Measurements from ENCODE around the gene HPS3. TPM values are rescaled to one million over a fixed set of nuclear protein-coding genes. Genes with fewer than 3 reads are reported as not detected.

HPS3 gene
- total and polyA plus RNA-seq, 2 of the 4 experiments (the other 2 are of a cell fraction) = 15.2 to 24.2 TPM

- Histone ChIP-seq H3K27ac (ENCODE audit: insufficient read depth, low read length) (no peak overlapping the region), H2AK9ac (replicated peaks; ENCODE audit: low read depth, low read length, poor library complexity) (no peak overlapping the region), H4K91ac (ENCODE audit: insufficient read depth, low read depth, low read length) (no peak overlapping the region), H3K4ac (ENCODE audit: low read depth, low read length) (no peak overlapping the region), H4K8ac (ENCODE audit: low read depth in 2 of 2, low read length in 2 of 2) (no peak overlapping the region), H3K9ac (ENCODE audit: low read depth, low read length) (no peak overlapping the region), H3K9me1 (ENCODE audit: insufficient read depth, low read length) (no peaks in the 10 kb centered on the region), H2BK120ac (ENCODE audit: low read depth, low read length) (no peak overlapping the region), H2BK20ac (ENCODE audit: low read depth, low read length) (no peak overlapping the region), H2BK15ac (ENCODE audit: low read depth, low read length) (no peak overlapping the region), H3K4me3 (ENCODE audit: insufficient read depth, low read depth, low read length) (no peak overlapping the region), H3K79me1 (ENCODE audit: low read depth in 1 of 2, low read length in 2 of 2) (no peaks in the 10 kb centered on the region), H3K36me3 (ENCODE audit: control insufficient read depth, insufficient read depth, low read length) (no peaks in the 10 kb centered on the region), H3K9me3 (ENCODE audit: control insufficient read depth, insufficient read depth, low read length) (no peaks in the 10 kb centered on the region), H3K23ac (ENCODE audit: low read depth, low read length) (no peak overlapping the region; the same call in 1 of the 2 replicates), H2BK5ac (ENCODE audit: low read depth, low read length, poor library complexity, severe bottlenecking) (no peak overlapping the region), H4K20me1 (ENCODE audit: insufficient read depth, low read length) (no peaks in the 10 kb centered on the region), H4K5ac (ENCODE audit: low read depth, low read length) (no peak overlapping the region), H3K18ac (ENCODE audit: low read depth, low read length) (no peak overlapping the region), H3K56ac (ENCODE audit: extremely low read depth, insufficient read depth, low read length) (no peak overlapping the region), H3K4me1 (ENCODE audit: control insufficient read depth, insufficient read depth, low read length) (no peaks in the 10 kb centered on the region), H2AFZ (replicated peaks; ENCODE audit: low read length, poor library complexity) (no peak overlapping the region), H3K4me2 (ENCODE audit: low read depth, low read length) (no peak overlapping the region), H3K14ac (replicated peaks; ENCODE audit: low read depth, low read length) (no peak overlapping the region), H3K27me3 (ENCODE audit: control insufficient read depth, insufficient read depth, low read length) (no peaks in the 10 kb centered on the region), H2AK5ac (ENCODE audit: low read depth, low read length) (no peak overlapping the region)
- dilution Hi-C loops (cut with HindIII; ENCODE audit: low sequenced_read_pairs, unreplicated experiment) (no loop called here), intact Hi-C loops (cut with micrococcal nuclease) (no loop called here), in situ Hi-C loops (cut with MboI; ENCODE audit: low sequenced_read_pairs) (no loop called here)
- ChIA-PET POLR2A (ENCODE audit: unreplicated experiment) (no interaction called here), CTCF (interaction anchor here (0.6 kb wide), 1 partner anchor 28 kb away, joined by 3 read pairs; no protein-coding TSS in a partner anchor)
- TF ChIP-seq CHD1 (IDR thresholded peaks at IDR 0.05; ENCODE audit: low read depth, low read length) = no peak
- TF ChIP-seq SMC3 (IDR thresholded peaks at IDR 0.05; ENCODE audit: low read depth, low read length) = no peak
- TF ChIP-seq CEBPB (IDR thresholded peaks at IDR 0.05; ENCODE audit: low read depth, low read length) = no peak
- no peak for TF ChIP-seq FOS (IDR thresholded peaks at IDR 0.05; ENCODE audit: low read depth, low read length)
- no peak for TF ChIP-seq RFX5 (IDR thresholded peaks at IDR 0.05; ENCODE audit: low read depth, low read length)
- no peak for TF ChIP-seq RCOR1 (IDR thresholded peaks at IDR 0.05; ENCODE audit: insufficient replicate concordance, low read length)
- no peak for TF ChIP-seq POLR2A (IDR thresholded peaks at IDR 0.05; ENCODE audit: low read depth, low read length)
- TF ChIP-seq MXI1 (IDR thresholded peaks at IDR 0.05; ENCODE audit: borderline replicate concordance, low read depth, low read length) = no peak
- TF ChIP-seq NFE2L2 (IDR thresholded peaks at IDR 0.05; ENCODE audit: low read depth, low read length) = no peak
- TF ChIP-seq BHLHE40 (IDR thresholded peaks at IDR 0.05; ENCODE audit: low read depth, low read length) = no peak
- TF ChIP-seq, protein P1, sequence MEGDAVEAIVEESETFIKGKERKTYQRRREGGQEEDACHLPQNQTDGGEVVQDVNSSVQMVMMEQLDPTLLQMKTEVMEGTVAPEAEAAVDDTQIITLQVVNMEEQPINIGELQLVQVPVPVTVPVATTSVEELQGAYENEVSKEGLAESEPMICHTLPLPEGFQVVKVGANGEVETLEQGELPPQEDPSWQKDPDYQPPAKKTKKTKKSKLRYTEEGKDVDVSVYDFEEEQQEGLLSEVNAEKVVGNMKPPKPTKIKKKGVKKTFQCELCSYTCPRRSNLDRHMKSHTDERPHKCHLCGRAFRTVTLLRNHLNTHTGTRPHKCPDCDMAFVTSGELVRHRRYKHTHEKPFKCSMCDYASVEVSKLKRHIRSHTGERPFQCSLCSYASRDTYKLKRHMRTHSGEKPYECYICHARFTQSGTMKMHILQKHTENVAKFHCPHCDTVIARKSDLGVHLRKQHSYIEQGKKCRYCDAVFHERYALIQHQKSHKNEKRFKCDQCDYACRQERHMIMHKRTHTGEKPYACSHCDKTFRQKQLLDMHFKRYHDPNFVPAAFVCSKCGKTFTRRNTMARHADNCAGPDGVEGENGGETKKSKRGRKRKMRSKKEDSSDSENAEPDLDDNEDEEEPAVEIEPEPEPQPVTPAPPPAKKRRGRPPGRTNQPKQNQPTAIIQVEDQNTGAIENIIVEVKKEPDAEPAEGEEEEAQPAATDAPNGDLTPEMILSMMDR (conservative IDR thresholded peaks at IDR 0.05; ENCODE audit: low read depth, low read length) = no peak
- TF ChIP-seq USF2 (IDR thresholded peaks at IDR 0.05; ENCODE audit: low read depth, low read length) = no peak
- no peak for TF ChIP-seq MAZ (IDR thresholded peaks at IDR 0.05; ENCODE audit: borderline replicate concordance, low read depth, low read length)
- DNase-seq = peak; percentile 29
- no TSS peak for BruUV-seq (replicated peaks)
- no peak for ATAC-seq (ENCODE audit: low read depth)
- no CpG with 5 or more reads among the region's 2 CpGs for WGBS, 2 experiments (ENCODE audit: extremely low coverage in 2 of 2, insufficient read length in 1 of 2)
Measured at GRCh38 chr3:149207475-149207874, 78.0 kb downstream of the HPS3 start.

Data from IMR-90 (cell line).